Measurements from ENCODE around the gene LRR1.

- no peak for TF ChIP-seq POLR2AphosphoS5 (IDR thresholded peaks at IDR 0.05; ENCODE audit: borderline replicate concordance, low read depth, low read length)
- no peak for TF ChIP-seq EZH2 (IDR thresholded peaks at IDR 0.05)
Observed at GRCh38 chr14:49579841-49580240, 18.9 kb upstream of the LRR1 start.

Data from SK-N-MC (cell line).